ENCODE results near the gene TOP2B. TPM values are rescaled to one million over a fixed set of nuclear protein-coding genes. Genes with fewer than 3 reads are reported as not detected.

Gene TOP2B
- 100 to 1,000 TPM; 133 to 134 TPM for total RNA-seq

DNA sequence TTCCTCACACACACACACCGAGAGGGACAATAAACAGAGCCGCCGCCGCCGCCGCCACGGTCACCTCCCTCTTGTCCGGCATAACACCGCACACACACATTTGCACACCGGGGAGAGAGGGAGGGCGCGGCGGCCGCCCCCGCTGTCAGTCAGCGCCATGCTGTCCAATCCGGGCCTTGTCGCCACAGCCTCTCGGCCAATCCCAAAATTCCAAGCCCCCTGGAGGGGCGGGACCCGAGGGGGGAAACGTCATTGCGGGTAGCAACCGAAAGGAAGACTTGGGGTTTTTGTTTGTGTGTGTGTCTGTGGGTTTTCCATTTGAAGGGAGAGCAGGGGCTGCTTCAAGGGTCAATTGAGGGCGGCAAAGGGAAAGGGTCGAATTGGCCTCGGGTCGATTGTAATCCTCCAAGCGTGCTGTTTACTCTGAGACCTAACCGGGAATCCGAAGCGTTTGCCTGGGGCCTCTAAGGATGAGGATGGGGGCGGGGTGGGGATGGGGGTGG lies at the start of gene TOP2B:
TOP2B (minus strand) TSS at position 96 of the 503 bp plus-strand sequence. CDS start 610 bp downstream, outside the sequence.
- POLR2A ChIA-PET = interaction anchor here (1.5 kb wide), 1 partner anchor 119 kb away, joined by 5 read pairs; the partner anchor contains the start of gene NGLY1
- H3K27me3 Mint-ChIP-seq = no peaks in the 10 kb centered on the region
- H3K36me3 Mint-ChIP-seq = peaks cover 5% of the 10 kb centered on the region

GRCh38 chr3:25713341-25713985 lies 48.8 kb upstream of the TOP2B start:
- H3K36me3 Mint-ChIP-seq = peaks cover 3% of the 10 kb centered on the region
- ChIA-PET CTCF (no interaction called here), POLR2A (no interaction called here)
- intact Hi-C loops (cut with micrococcal nuclease) = no loop called here
- no peaks in the 10 kb centered on the region for H3K4me1 Mint-ChIP-seq (ENCODE audit: low read depth)
- no peak overlapping the region for H3K4me3 Mint-ChIP-seq
- peaks cover 5% of the 10 kb centered on the region for H3K27me3 Mint-ChIP-seq
- DNase-seq = no peak
- H3K27ac Mint-ChIP-seq = no peak overlapping the region
- H3K9me3 Mint-ChIP-seq = peaks cover 3% of the 10 kb centered on the region

More for the DNA sequence above, at the start of gene TOP2B:
- H3K9me3 Mint-ChIP-seq = no peaks in the 10 kb centered on the region
- peak; percentile 97 for DNase-seq
- H3K27ac Mint-ChIP-seq = peak within 1 kb of the TSS; percentile 99
- H3K4me1 Mint-ChIP-seq (ENCODE audit: low read depth) = peaks cover 40% of the 10 kb centered on the region
- CTCF ChIA-PET = interaction anchor here (0.8 to 3.3 kb wide), 3 partner anchors 16 to 189 kb away, joined by 3 to 16 read pairs (median 3); no protein-coding TSS in a partner anchor
- intact Hi-C loops (cut with micrococcal nuclease) = loop anchor here (1.0 to 5.0 kb wide), 4 partner anchors 62 to 192 kb away; partner anchors contain the start of genes NGLY1 and OXSM
- peak within 1 kb of the TSS; percentile 97 for H3K4me3 Mint-ChIP-seq

DNA sequence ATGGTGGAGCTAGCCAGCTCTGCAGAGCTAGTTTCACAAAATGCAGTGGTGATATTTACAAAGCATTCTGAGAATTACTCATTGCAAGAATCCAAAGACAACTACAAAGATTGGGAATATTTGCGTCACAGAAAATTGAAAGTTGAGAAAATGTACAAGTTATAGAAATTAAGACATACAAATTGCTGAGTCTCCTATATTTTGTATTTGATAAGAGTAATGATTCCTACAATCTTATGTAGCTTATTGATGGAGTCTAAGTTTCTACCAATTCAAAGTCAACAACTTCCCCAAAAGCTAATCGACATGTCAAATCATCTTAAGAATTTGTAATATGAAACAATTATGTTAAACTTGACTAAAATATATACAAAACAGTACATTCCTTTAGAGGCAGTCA lies 46.4 kb upstream of the TOP2B start:
- CTCF ChIA-PET = interaction anchor here (0.7 to 1.1 kb wide), 2 partner anchors 30 to 146 kb away, joined by 3 to 4 read pairs; no protein-coding TSS in a partner anchor
- POLR2A ChIA-PET = no interaction called here
- Mint-ChIP-seq H3K4me1 (ENCODE audit: low read depth) (no peaks in the 10 kb centered on the region), H3K9me3 (no peaks in the 10 kb centered on the region), H3K4me3 (no peak overlapping the region), H3K27me3 (peaks cover 14% of the 10 kb centered on the region), H3K27ac (no peak overlapping the region), H3K36me3 (no peaks in the 10 kb centered on the region)
- intact Hi-C loops (cut with micrococcal nuclease) = no loop called here
- DNase-seq = no peak

GRCh38 chr3:25708036-25708435 lies 43.3 kb upstream of the TOP2B start:
- Mint-ChIP-seq H3K36me3 (no peaks in the 10 kb centered on the region), H3K4me1 (ENCODE audit: low read depth) (no peaks in the 10 kb centered on the region), H3K27me3 (peaks cover 27% of the 10 kb centered on the region), H3K9me3 (no peaks in the 10 kb centered on the region), H3K27ac (no peak overlapping the region), H3K4me3 (no peak overlapping the region)
- ChIA-PET CTCF (no interaction called here), POLR2A (no interaction called here)
- DNase-seq = no peak
- intact Hi-C loops (cut with micrococcal nuclease) = no loop called here

GRCh38 chr3:25707268-25707926 lies 42.7 kb upstream of the TOP2B start:
- peaks cover 27% of the 10 kb centered on the region for H3K27me3 Mint-ChIP-seq
- intact Hi-C loops (cut with micrococcal nuclease) = no loop called here
- H3K36me3 Mint-ChIP-seq = no peaks in the 10 kb centered on the region
- H3K9me3 Mint-ChIP-seq = no peaks in the 10 kb centered on the region
- H3K4me3 Mint-ChIP-seq = no peak overlapping the region
- no peaks in the 10 kb centered on the region for H3K4me1 Mint-ChIP-seq (ENCODE audit: low read depth)
- ChIA-PET POLR2A (no interaction called here), CTCF (no interaction called here)
- H3K27ac Mint-ChIP-seq = no peak overlapping the region
- DNase-seq = no peak

DNA sequence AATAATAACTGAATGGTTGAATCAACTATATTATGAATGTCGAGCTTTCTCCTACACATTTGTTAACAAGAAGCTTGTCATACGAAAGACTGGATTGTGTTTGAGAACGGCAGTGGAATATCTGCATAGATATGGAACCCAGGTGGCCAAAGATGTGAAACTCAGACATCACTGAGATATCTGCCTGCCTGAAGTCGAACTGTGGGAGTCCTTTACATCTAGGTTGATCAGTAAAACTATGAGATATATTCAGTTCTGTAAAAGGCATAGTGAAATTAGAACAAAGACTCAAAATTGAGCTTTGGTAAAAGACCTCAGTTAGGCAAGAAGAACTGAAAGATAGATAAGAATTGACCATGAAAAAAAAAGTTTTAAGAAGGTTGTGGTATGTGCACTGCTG lies 41.5 kb upstream of the TOP2B start:
- no peak overlapping the region for H3K4me3 Mint-ChIP-seq
- H3K4me1 Mint-ChIP-seq (ENCODE audit: low read depth) = no peaks in the 10 kb centered on the region
- no peak for DNase-seq
- H3K36me3 Mint-ChIP-seq = no peaks in the 10 kb centered on the region
- H3K27me3 Mint-ChIP-seq = peaks cover 27% of the 10 kb centered on the region
- ChIA-PET CTCF (no interaction called here), POLR2A (no interaction called here)
- no peak overlapping the region for H3K27ac Mint-ChIP-seq
- no peaks in the 10 kb centered on the region for H3K9me3 Mint-ChIP-seq
- intact Hi-C loops (cut with micrococcal nuclease) = no loop called here

GRCh38 chr3:25697553-25697952 lies 32.8 kb upstream of the TOP2B start:
- CTCF ChIA-PET = no interaction called here
- no peaks in the 10 kb centered on the region for H3K36me3 Mint-ChIP-seq
- no peaks in the 10 kb centered on the region for H3K27me3 Mint-ChIP-seq
- POLR2A ChIA-PET = no interaction called here
- no peaks in the 10 kb centered on the region for H3K9me3 Mint-ChIP-seq
- no peaks in the 10 kb centered on the region for H3K4me1 Mint-ChIP-seq (ENCODE audit: low read depth)
- no peak overlapping the region for H3K4me3 Mint-ChIP-seq
- intact Hi-C loops (cut with micrococcal nuclease) = no loop called here
- DNase-seq = no peak
- no peak overlapping the region for H3K27ac Mint-ChIP-seq

DNA sequence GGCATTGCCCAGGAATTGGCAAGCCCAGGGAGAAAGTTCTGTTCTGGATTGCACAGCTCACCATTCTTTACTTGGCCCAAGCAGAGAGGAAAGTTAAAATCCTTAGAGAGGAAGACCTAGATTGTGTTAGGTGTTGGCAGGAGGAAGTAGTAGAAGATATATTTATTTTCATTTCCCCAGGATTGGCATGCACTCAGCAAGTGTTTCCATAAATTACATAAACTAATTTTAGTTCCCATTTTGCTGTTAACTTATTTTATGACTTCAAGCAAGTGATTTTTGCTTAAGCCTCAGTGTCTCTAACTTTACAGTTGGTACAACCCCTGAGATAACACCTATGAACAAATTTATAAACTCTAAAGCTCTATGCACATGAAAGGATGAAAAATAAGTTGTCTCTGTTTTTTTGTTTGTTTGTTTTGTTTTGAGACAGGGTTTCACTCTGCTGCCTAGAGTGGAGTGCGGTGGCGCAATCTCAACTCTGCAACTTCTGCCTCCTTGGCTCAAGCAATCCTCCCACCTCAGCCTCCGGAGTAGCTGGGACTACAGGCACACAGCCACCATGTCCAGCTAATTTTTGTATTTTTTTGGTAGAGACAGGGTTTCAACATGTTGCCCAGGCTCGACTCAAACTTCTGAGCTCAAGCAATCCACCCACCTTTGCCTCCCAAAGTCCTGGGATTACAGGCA lies 31.2 kb upstream of the TOP2B start:
- no peak for DNase-seq
- H3K9me3 Mint-ChIP-seq = no peaks in the 10 kb centered on the region
- no peak overlapping the region for H3K4me3 Mint-ChIP-seq
- intact Hi-C loops (cut with micrococcal nuclease) = no loop called here
- no peaks in the 10 kb centered on the region for H3K4me1 Mint-ChIP-seq (ENCODE audit: low read depth)
- POLR2A ChIA-PET = no interaction called here
- peaks cover 2% of the 10 kb centered on the region for H3K27me3 Mint-ChIP-seq
- CTCF ChIA-PET = no interaction called here
- H3K27ac Mint-ChIP-seq = no peak overlapping the region
- no peaks in the 10 kb centered on the region for H3K36me3 Mint-ChIP-seq

GRCh38 chr3:25693238-25693637 lies 28.5 kb upstream of the TOP2B start:
- DNase-seq = no peak
- Mint-ChIP-seq H3K4me3 (no peak overlapping the region), H3K4me1 (ENCODE audit: low read depth) (no peaks in the 10 kb centered on the region), H3K36me3 (no peaks in the 10 kb centered on the region), H3K9me3 (no peaks in the 10 kb centered on the region), H3K27me3 (peaks cover 4% of the 10 kb centered on the region), H3K27ac (no peak overlapping the region)
- intact Hi-C loops (cut with micrococcal nuclease) = no loop called here
- ChIA-PET CTCF (no interaction called here), POLR2A (no interaction called here)

- no peaks in the 10 kb centered on the region for H3K9me3 Mint-ChIP-seq
- intact Hi-C loops (cut with micrococcal nuclease) = no loop called here
- ChIA-PET POLR2A (no interaction called here), CTCF (no interaction called here)
- no peak overlapping the region for H3K27ac Mint-ChIP-seq
- H3K27me3 Mint-ChIP-seq = peaks cover 4% of the 10 kb centered on the region
- H3K4me1 Mint-ChIP-seq (ENCODE audit: low read depth) = no peaks in the 10 kb centered on the region
- H3K4me3 Mint-ChIP-seq = no peak overlapping the region
- DNase-seq = no peak
- H3K36me3 Mint-ChIP-seq = no peaks in the 10 kb centered on the region
Measured at GRCh38 chr3:25692341-25692740, 27.6 kb upstream of the TOP2B start.

- Mint-ChIP-seq H3K27ac (no peak overlapping the region), H3K4me1 (ENCODE audit: low read depth) (no peaks in the 10 kb centered on the region), H3K9me3 (no peaks in the 10 kb centered on the region), H3K4me3 (no peak overlapping the region), H3K36me3 (no peaks in the 10 kb centered on the region), H3K27me3 (peaks cover 4% of the 10 kb centered on the region)
- intact Hi-C loops (cut with micrococcal nuclease) = no loop called here
- ChIA-PET CTCF (no interaction called here), POLR2A (no interaction called here)
- no peak for DNase-seq
Measured at GRCh38 chr3:25690768-25691533, 26.2 kb upstream of the TOP2B start.

DNA sequence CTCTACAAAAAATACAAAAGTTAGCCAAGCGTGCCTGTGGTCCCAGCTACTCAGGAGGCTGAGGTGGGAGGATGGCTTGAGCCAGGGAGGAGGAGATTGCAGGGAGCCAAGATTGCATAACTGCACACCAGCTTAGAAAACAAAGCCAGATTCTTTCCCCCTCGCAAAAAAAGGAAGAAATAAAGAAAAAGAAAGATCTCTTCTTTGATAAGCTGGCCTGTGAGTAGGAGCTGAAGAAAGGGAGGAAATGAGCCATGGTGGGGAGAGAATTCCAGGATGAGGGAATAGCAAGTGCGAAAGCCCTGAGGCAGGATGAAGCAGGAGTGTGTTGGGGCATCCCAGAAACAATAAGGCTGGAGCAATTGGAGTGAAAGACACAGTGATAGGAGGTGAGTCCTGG lies 24.5 kb upstream of the TOP2B start:
- Mint-ChIP-seq H3K27ac (no peak overlapping the region), H3K4me1 (ENCODE audit: low read depth) (no peaks in the 10 kb centered on the region), H3K36me3 (no peaks in the 10 kb centered on the region), H3K4me3 (no peak overlapping the region), H3K27me3 (peaks cover 4% of the 10 kb centered on the region), H3K9me3 (no peaks in the 10 kb centered on the region)
- POLR2A ChIA-PET = interaction anchor here (0.6 kb wide), 1 partner anchor 8 kb away, joined by 3 read pairs; no protein-coding TSS in a partner anchor
- intact Hi-C loops (cut with micrococcal nuclease) = no loop called here
- no peak for DNase-seq
- CTCF ChIA-PET = no interaction called here
